Stimulated activated CD8-positive, alpha-beta memory T cell treated with anti-CD3 and anti-CD28 coated beads, Interleukin-4, amount 100 ng/mL, for 1 hour (primary cell): ENCODE data around the gene CD74.
"Not testable (repeated sequence)": the region's sequence is repeated elsewhere in the genome, so short reads cannot be mapped to it uniquely, and the experiment has no call there.

ENCODE experiments used
- DNase-seq, 2 donors: peaks; one replicate each; pipeline ENCODE4 v3.0.0-alpha.2; 2020; ENCODE audit warnings: low read depth in 2 of 2, low spot score in 1 of 2

CD74 gene

DNA sequence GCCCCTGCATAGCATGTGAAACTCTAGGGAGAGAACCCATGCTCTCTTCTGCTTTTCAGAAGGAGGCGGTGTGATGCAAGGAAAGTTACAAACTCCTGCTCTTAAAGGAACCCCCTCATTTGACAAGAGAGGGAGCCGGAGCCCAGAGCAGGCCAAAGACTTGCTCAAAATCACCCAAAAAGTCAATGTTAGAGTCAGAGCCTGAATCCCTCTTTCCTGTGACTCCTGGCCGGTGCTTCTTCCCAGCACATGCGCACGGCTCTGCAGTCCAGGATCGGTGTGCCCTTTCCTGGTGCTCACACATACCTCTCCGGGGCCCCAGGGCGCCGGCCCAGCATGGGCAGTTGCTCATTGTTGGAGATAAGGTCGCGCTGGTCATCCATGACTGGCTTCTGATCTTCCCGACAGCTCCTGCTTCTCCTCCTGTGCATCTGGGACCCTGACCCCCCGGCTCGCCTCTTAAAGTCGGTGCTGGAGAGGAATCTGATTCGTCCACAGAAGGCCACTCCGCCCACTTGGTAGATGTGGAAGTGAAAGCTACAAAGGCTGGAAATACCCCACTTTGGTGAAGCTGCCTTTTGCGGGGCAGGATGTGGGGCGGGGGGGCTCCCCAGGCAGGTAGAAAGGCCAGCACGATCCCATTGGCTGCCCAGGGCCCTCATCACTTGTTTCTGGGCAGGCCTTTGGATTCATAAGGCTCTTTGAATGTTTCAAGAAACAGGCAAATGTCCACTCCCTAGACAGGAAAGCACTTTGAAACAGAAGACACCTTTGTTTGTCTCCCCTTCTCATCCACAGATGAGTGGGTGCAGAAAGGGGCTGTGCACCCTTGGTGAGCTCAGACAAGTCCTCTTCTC, at the start of gene CD74:
TSS of gene CD74 (minus strand) at position 592 of the 857 bp plus-strand sequence. CDS start at position 431, 161 bp downstream.
- peak; percentile 78 to 84 for DNase-seq

- DNase-seq: no peak
Measured at GRCh38 chr5:150461231-150461630, 48.5 kb upstream of the CD74 start.

GRCh38 chr5:150460781-150461180, 48.1 kb upstream of the CD74 start:
- DNase-seq: no peak

DNA sequence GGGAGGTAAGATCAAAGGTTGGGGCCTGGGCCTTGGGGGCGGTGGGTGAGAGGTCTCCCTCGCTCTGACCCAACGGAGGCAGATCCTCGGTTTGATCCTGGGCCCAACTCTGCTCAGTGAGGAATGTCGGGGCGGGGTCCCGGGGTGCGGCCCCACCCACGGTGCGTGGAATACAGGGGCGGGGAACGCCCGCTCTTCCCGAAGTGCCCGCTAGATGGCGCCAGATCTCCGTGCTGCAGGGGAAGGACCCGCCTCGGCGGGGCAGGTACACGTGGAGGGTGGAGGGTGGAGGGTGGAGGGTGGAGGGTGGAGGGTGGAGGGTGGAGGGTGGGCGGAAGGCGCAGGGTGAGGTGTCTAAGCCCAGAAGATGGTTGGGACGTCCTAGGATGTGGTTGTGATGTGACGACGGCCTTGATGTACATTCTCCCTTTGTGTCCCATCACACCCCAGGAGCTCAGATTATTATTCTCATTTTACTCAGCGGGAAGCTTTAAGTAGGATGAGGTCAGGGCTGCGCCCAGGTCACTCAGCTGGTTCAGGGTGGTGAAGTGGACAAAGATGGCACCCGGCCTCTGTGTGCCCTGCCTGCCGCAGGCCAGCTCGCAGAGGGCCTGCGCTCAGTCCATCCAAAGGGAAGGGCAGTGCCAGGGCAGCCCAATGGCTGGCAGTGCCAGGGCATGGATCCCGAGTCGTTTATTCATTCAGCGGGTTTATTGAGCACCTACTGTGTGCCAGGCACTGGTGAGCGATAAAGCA, 46.3 kb upstream of the CD74 start:
- DNase-seq: peak; percentile 75

- no peak for DNase-seq
Measured at GRCh38 chr5:150457562-150458240, 45.0 kb upstream of the CD74 start.

GRCh38 chr5:150457121-150457520, 44.4 kb upstream of the CD74 start:
- DNase-seq: no peak

- no peak for DNase-seq
Measured at GRCh38 chr5:150454492-150455229, 42.0 kb upstream of the CD74 start.

DNA sequence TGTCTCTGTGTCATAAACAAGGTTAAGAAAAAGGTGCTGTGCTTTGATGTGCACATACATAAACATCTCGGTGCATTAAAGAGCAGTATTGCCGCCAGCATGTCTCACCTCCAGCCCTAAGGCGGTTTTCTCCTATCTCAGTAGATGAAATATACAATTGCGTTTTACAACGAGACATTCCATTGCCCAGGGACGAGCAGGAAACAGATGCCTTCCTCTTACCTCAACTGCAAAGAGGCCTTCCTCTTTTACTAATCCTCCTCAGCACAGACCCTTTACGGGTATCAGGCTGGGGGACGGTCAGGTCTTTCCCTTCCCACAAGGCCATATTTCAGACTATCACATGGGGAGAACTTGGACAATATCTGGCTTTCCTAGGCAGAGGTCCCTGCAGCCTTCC, 41.3 kb upstream of the CD74 start:
- not testable (repeated sequence) for DNase-seq

- DNase-seq: no peak
Measured at GRCh38 chr5:150452914-150453313, 40.2 kb upstream of the CD74 start.

GRCh38 chr5:150451594-150451993, 38.9 kb upstream of the CD74 start:
- DNase-seq: no peak

DNA sequence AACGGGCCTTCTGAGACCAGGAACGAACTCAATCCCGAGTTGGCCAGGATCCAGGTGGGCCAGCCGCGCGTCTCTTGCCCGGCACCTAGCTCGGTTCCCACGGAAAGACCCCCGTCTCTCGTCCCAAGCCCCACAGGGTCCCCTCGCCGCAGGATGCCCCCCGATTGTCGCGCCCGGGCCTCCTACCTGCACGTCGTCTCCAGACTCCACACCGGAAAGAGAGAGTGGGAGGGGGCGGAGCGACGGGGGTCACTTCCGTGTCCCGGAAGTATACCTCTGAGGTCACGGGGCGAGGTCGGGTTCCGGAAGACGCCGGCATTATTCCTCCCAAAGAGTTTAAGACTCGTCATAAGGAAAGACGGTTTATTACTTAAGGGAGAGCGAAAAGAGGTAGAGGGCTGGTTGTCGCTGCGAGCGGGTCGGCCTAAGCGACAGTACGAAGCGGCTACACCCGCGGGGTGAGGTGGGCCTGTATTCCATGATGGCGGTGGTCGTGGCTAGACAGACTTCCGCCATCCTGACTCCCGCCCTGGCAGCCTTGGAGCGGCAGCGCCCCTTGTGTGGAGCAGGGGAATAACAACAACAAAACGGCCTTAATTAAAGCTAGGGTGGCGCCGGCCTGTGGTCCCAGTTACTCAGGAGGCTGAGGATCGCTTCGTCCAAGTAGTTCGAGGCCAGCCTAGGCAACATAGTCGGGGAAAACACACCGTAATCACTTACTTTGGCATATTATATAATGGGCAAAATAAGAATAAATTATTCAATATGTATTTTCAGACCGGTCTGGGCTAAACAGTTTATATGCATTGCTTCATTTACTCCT, 37.0 kb upstream of the CD74 start, which contains the start of gene RPS14:
TSS of gene RPS14 (minus strand) at position 223 of the 823 bp plus-strand sequence. CDS start 2,006 bp downstream, outside the sequence.
- DNase-seq: peak; percentile 84 to 90

- DNase-seq: no peak
Measured at GRCh38 chr5:150448952-150449516, 36.3 kb upstream of the CD74 start.

GRCh38 chr5:150448334-150448733, 35.6 kb upstream of the CD74 start:
- no peak for DNase-seq

DNA sequence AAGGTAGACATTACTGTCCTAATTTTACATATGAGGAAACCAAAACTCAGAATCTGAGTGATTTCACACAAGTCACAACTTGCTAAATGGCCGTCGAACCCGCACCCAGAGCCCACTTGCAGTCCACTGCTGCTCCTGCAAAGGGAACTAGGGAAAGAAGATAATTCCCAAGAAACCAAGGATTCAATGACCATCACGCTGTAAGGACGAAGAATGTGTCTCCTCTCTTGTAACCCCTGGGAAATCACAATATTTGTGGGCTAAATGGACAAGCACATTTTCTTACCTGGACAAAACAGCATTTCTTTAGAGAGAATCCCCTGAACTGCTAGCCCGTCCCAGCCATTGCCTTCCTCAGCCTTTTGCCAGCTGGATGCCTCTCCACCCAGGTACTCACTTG, 34.5 kb upstream of the CD74 start:
- DNase-seq: no peak

DNA sequence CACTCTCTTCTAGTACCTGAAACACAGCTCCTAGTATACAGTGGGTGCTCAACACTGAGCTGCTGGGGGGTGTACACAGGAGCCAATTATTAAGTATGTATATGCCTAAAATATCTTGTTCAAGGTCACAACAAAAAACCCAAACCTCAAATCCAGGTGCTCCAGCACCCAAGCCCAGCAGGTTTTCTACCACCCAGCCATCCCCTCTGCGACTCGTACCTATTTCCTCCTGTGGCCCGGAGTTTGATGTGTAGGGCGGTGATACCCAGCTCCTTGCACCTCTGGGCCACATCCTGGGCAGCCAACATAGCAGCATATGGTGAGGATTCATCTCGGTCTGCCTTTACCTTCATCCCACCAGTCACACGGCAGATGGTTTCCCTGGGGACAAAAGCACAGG, 33.9 kb upstream of the CD74 start:
- DNase-seq: no peak

DNA sequence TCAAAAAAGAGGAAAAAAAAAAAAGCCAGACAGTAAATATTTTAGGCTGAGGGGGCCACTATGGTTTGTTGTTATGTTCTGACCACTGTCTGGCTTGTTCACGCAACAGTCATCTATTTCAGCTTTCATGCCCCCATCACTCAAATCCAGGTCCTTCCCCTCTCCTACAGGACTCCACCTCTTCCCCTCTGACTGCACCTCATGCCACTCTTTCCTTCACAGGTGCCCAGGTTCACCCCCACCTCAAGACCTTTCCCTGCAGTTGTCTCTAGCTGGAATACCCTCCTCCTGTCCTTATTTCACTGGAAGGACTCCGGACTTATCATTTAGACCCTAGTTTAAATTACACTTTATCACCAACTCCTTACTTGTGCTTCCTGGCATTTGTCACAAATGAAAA, 33.4 kb upstream of the CD74 start:
- DNase-seq: no peak

- DNase-seq: no peak
Measured at GRCh38 chr5:150444770-150445169, 32.1 kb upstream of the CD74 start.

GRCh38 chr5:150443242-150444075, 30.7 kb upstream of the CD74 start:
- DNase-seq: no peak

DNA sequence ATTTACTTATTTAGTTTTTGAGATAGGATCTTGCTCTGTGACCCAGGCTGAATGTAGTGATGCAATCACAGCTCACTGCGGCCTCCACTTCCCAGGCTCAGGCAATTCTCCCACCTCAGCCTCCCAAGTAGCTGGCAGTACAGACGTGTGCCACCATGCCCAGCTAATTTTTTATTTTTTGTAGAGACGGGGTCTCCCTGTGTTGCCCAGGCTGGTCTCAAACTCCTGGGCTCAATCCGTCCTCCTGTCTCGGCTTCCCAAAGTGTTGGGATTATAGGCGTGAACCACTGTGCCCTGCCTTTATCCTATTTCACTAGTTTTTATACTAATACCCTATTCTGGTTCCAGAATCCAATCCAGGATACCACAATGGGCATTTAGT, 30.0 kb upstream of the CD74 start:
- no peak for DNase-seq
